ENCODE measurements around the gene SS18L1.

The SS18L1 gene

DNA sequence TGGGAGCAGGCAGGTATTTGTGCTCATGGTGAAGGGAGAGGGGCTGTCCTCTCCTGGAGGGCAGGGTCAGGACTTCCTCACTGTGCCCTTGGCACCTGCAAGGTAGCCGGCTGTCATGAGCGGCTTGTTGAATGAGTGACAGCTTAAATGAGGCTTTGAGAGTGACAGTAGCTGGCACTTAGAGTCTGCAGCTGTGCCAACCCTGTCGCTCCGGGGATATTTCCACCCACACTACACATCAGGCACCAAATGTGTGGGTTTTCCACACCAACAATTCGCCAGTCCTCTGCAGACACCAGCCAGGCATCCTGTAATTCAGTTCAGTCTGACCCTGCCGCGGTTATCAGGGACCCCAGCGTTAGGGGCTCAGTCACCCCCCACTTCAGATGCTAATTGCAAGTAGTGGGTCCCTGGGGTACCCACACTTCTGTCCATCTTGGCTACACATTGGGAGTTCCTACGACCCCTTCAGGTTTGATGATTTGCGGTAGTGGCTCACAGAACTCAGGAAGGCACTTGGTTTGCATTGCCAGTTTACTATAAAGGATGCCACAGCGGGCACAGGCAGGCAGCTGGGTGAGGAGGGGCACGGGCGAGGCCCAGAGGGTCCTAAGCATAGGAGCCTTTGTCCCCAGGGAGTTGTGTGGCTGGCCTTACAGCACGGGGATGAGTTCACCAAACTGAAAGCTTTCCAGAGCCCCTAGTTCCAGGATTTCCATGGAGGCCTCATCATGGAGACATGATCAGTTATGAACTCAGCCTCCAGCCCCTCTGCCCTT lies 48.4 kb downstream of the SS18L1 start:
- H3K4me3 ChIP-seq (ENCODE audit: low read length) = no peak overlapping the region
- TF ChIP-seq, protein P1, sequence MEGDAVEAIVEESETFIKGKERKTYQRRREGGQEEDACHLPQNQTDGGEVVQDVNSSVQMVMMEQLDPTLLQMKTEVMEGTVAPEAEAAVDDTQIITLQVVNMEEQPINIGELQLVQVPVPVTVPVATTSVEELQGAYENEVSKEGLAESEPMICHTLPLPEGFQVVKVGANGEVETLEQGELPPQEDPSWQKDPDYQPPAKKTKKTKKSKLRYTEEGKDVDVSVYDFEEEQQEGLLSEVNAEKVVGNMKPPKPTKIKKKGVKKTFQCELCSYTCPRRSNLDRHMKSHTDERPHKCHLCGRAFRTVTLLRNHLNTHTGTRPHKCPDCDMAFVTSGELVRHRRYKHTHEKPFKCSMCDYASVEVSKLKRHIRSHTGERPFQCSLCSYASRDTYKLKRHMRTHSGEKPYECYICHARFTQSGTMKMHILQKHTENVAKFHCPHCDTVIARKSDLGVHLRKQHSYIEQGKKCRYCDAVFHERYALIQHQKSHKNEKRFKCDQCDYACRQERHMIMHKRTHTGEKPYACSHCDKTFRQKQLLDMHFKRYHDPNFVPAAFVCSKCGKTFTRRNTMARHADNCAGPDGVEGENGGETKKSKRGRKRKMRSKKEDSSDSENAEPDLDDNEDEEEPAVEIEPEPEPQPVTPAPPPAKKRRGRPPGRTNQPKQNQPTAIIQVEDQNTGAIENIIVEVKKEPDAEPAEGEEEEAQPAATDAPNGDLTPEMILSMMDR (conservative IDR thresholded peaks at IDR 0.05; ENCODE audit: low read length) = no peak
- no peak for DNase-seq (ENCODE audit: low read depth)

- no peak for DNase-seq (ENCODE audit: low read depth)
- TF ChIP-seq, protein P1 (conservative IDR thresholded peaks at IDR 0.05; ENCODE audit: low read length) = no peak
These were observed 49.1 kb downstream of the SS18L1 start for GRCh38 chr20:62192635-62193034.

DNA sequence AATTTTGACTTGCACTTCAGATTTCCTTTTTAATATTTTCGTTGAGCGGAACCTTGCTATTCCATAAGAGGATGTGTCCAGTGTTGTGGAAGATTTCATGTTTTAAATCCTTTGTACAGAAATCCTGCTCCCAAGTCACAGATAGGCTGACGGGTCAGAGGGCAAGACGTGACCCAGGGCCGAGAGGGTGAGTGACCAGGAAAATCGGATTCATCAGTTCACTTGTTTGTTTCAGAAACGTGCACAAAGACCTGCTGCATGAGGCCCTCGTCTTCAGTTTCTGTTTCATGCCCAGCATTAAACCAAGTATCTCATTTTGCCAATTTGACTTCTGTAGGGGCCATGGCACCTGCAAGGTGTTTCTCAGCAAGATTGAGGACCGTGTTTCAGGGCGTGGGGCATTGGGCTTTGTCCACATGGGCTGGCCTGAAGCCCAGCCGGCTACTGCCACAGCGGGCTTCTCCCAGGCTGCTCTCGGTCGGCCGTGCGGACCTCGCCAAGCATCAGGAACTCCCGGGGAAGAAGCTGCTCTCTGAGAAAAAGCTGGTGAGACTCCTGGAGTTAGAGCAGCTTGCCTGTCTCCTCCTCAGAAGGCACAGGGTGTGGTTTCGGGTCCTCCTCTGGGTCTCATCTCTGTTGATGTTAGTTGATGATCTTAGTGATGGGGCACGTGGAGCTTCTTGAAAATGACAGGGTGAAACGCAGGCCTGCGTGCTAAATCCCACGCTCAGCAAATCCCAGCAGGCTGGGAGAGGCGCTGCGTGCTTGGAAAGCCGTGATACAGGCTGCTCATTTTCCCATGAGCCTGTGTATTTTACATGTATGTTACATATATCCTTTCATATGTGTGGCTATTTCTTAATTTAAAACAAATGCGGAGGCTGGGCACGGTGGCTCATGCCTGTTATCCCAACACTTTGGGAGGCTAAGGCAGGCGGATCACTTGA lies 49.8 kb downstream of the SS18L1 start:
- no peak overlapping the region for H3K4me3 ChIP-seq (ENCODE audit: low read length)
- no peak for DNase-seq (ENCODE audit: low read depth)
- TF ChIP-seq, protein P1 (conservative IDR thresholded peaks at IDR 0.05; ENCODE audit: low read length) = no peak

More at GRCh38 chr20:62192635-62193034, 49.1 kb downstream of the SS18L1 start:
- H3K4me3 ChIP-seq (ENCODE audit: low read length) = no peak overlapping the region

- TF ChIP-seq, protein P1 (conservative IDR thresholded peaks at IDR 0.05; ENCODE audit: low read length) = no peak
- no peak for DNase-seq (ENCODE audit: low read depth)
- no peak overlapping the region for H3K4me3 ChIP-seq (ENCODE audit: low read length)
These were observed 51.5 kb downstream of the SS18L1 start for GRCh38 chr20:62195075-62195405.

GRCh38 chr20:62195736-62196135 lies 52.2 kb downstream of the SS18L1 start:
- no peak for DNase-seq (ENCODE audit: low read depth)
- TF ChIP-seq, protein P1 (conservative IDR thresholded peaks at IDR 0.05; ENCODE audit: low read length) = no peak
- no peak overlapping the region for H3K4me3 ChIP-seq (ENCODE audit: low read length)

GRCh38 chr20:62196286-62196685 lies 52.7 kb downstream of the SS18L1 start:
- H3K4me3 ChIP-seq (ENCODE audit: low read length) = no peak overlapping the region
- TF ChIP-seq, protein P1 (conservative IDR thresholded peaks at IDR 0.05; ENCODE audit: low read length) = no peak

More at GRCh38 chr20:62196286-62196685, 52.7 kb downstream of the SS18L1 start:
- no peak for DNase-seq (ENCODE audit: low read depth)
